Measurements from ENCODE around the gene RITA1. TPM values are rescaled to one million over a fixed set of nuclear protein-coding genes. Genes with fewer than 3 reads are reported as not detected.

Gene RITA1
- total RNA-seq, 1 experiment from 2014 or later = 71.6 TPM

DNA sequence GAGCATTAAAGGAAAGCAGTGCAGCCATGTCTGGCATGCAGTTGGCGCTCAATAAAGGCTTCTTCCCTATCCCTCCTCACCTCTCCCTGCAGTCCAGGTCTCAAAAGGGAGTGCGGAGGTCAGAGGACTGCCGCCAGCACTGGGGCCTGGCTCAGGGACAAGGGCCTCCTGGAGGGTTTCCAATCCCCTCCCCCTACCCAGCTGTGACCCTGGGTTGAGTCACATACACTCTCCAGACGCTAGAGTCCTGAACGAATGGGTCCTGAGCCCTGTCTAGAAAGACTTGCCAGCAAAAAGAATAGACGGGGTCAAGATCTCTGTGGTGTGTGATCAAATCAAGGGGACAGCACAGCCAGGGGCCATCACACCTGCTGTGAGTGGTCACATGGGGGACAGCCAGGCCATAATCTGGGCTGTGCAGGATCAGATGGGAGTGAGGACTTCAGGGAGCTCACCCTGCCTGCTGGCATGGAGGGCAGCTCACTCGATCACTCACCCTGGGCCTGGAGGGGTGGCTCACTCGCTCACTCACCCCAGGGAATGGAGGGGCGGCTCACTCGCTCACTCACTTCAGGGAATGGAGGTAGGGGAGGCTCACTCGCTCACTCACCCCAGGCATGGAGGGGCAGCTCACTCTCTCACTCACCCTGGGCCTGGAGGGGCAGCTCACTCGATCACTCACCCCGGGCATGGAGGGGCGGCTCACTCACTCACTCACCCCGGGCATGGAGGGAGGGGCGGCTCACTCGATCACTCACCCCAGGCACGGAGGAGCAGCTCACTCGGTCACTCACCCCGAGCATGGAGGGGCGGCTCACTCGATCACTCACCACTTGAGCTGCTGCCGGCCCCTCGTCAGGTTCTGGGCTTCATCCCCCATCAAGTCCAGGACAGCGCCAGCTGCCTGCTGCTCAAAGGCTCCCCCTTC is 23.2 kb upstream of the RITA1 start:
- H2AFZ ChIP-seq (ENCODE audit: low read length) = no peak overlapping the region
- peaks cover 9% of the 10 kb centered on the region for H3K4me1 ChIP-seq (ENCODE audit: insufficient read depth, low read length)
- H4K20me1 ChIP-seq (ENCODE audit: low read length) = peaks cover 15% of the 10 kb centered on the region; the same call in 1 of the 2 replicates
- POLR2A ChIA-PET (ENCODE audit: unreplicated experiment) = interaction anchor here (0.5 kb wide), 1 partner anchor 61 kb away, joined by 7 read pairs; no protein-coding TSS in a partner anchor
- no peak overlapping the region for H3K27ac ChIP-seq (ENCODE audit: low read length)
- H3K4me2 ChIP-seq (ENCODE audit: low read length) = no peak overlapping the region
- H3K9ac ChIP-seq (ENCODE audit: low read length) = no peak overlapping the region
- no peaks in the 10 kb centered on the region for H3K27me3 ChIP-seq (ENCODE audit: low read length)
- H3K79me2 ChIP-seq (ENCODE audit: low read length) = no peaks in the 10 kb centered on the region
- H3K4me3 ChIP-seq (ENCODE audit: low read length) = no peak overlapping the region
- H3K9me3 ChIP-seq (ENCODE audit: low read length) = no peaks in the 10 kb centered on the region
- H3K9me2 ChIP-seq (replicated peaks; ENCODE audit: low read length) = no peaks in the 10 kb centered on the region
- peak; percentile 49 for DNase-seq
- peaks cover 82% of the 10 kb centered on the region for H3K36me3 ChIP-seq (ENCODE audit: low read depth, low read length)
- TF ChIP-seq EZH2phosphoT487 (IDR thresholded peaks at IDR 0.05; ENCODE audit: borderline replicate concordance, low read length) = no peak
- TF ChIP-seq, protein P1, sequence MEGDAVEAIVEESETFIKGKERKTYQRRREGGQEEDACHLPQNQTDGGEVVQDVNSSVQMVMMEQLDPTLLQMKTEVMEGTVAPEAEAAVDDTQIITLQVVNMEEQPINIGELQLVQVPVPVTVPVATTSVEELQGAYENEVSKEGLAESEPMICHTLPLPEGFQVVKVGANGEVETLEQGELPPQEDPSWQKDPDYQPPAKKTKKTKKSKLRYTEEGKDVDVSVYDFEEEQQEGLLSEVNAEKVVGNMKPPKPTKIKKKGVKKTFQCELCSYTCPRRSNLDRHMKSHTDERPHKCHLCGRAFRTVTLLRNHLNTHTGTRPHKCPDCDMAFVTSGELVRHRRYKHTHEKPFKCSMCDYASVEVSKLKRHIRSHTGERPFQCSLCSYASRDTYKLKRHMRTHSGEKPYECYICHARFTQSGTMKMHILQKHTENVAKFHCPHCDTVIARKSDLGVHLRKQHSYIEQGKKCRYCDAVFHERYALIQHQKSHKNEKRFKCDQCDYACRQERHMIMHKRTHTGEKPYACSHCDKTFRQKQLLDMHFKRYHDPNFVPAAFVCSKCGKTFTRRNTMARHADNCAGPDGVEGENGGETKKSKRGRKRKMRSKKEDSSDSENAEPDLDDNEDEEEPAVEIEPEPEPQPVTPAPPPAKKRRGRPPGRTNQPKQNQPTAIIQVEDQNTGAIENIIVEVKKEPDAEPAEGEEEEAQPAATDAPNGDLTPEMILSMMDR (conservative IDR thresholded peaks at IDR 0.05; ENCODE audit: low read depth, low read length) = no peak
- TF ChIP-seq EZH2 (IDR thresholded peaks at IDR 0.05; ENCODE audit: low read length, unreplicated experiment) = no peak
- CTCF ChIA-PET = no interaction called here
- intact Hi-C loops (cut with micrococcal nuclease) = no loop called here
- no peaks in the 10 kb centered on the region for H3F3A ChIP-seq (ENCODE audit: low read length, unreplicated experiment)
- ATAC-seq = peak; percentile 52
- no TSS peak for BruUV-seq (replicated peaks)

DNA sequence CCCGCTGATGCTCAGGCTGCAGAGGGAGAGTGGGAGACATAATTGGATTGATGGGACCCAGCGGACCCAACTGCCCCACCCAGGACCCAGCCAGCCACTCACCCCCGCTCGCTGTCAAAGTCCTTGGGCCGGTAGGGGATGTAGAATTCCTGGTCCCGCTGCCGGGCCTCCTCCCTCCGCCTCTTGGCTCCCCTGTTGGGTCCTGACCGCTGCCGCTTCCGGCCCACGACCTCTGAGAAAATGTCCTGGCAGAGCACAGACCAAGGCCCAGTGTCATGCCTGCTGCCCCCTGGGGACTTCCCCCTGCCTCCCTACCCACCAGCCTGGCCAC is 22.5 kb upstream of the RITA1 start:
- no peak overlapping the region for H3K4me3 ChIP-seq (ENCODE audit: low read length)
- H3K9me2 ChIP-seq (replicated peaks; ENCODE audit: low read length) = no peaks in the 10 kb centered on the region
- no peak overlapping the region for H3K27ac ChIP-seq (ENCODE audit: low read length)
- no peak overlapping the region for H2AFZ ChIP-seq (ENCODE audit: low read length)
- CTCF ChIA-PET = no interaction called here
- H3K9me3 ChIP-seq (ENCODE audit: low read length) = no peaks in the 10 kb centered on the region
- TF ChIP-seq EZH2phosphoT487 (IDR thresholded peaks at IDR 0.05; ENCODE audit: borderline replicate concordance, low read length) = no peak
- TF ChIP-seq EZH2 (IDR thresholded peaks at IDR 0.05; ENCODE audit: low read length, unreplicated experiment) = no peak
- TF ChIP-seq, protein P1 (conservative IDR thresholded peaks at IDR 0.05; ENCODE audit: low read depth, low read length) = no peak
- no peak overlapping the region for H3K4me2 ChIP-seq (ENCODE audit: low read length)
- peaks cover 83% of the 10 kb centered on the region for H3K36me3 ChIP-seq (ENCODE audit: low read depth, low read length)
- peaks cover 15% of the 10 kb centered on the region; the same call in 1 of the 2 replicates for H4K20me1 ChIP-seq (ENCODE audit: low read length)
- no peaks in the 10 kb centered on the region for H3K27me3 ChIP-seq (ENCODE audit: low read length)
- no peaks in the 10 kb centered on the region for H3F3A ChIP-seq (ENCODE audit: low read length, unreplicated experiment)
- no peaks in the 10 kb centered on the region for H3K79me2 ChIP-seq (ENCODE audit: low read length)
- BruUV-seq (replicated peaks) = no TSS peak
- DNase-seq = no peak
- POLR2A ChIA-PET (ENCODE audit: unreplicated experiment) = interaction anchor here (0.5 kb wide), 1 partner anchor 61 kb away, joined by 7 read pairs; no protein-coding TSS in a partner anchor
- H3K9ac ChIP-seq (ENCODE audit: low read length) = no peak overlapping the region
- intact Hi-C loops (cut with micrococcal nuclease) = no loop called here
- no peak for ATAC-seq
- peaks cover 9% of the 10 kb centered on the region for H3K4me1 ChIP-seq (ENCODE audit: insufficient read depth, low read length)

DNA sequence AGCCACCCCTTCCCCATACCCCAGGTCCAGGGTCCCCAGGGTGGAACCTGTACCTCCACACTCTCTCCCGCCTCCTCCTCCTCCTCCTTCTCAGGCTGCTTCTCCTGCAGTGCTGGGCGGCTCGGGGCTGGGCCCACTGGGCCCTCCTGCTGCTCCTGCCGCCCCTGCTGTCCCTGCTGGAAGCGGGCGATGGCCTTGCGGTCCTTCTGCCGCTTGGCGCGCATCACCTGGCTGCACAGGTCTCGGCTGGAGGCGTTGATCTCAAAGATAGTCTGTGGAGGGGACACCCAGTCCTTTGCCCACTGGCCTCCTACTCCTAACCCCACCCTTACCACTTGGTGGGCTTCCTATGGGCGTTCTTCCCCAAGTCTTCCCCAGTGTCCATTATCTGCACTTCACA is 21.5 kb upstream of the RITA1 start:
- POLR2A ChIA-PET (ENCODE audit: unreplicated experiment) = no interaction called here
- H3K4me1 ChIP-seq (ENCODE audit: insufficient read depth, low read length) = peaks cover 9% of the 10 kb centered on the region
- H2AFZ ChIP-seq (ENCODE audit: low read length) = no peak overlapping the region
- H3K4me3 ChIP-seq (ENCODE audit: low read length) = no peak overlapping the region
- ATAC-seq (no peak), DNase-seq (no peak)
- no peaks in the 10 kb centered on the region for H3K79me2 ChIP-seq (ENCODE audit: low read length)
- H3K4me2 ChIP-seq (ENCODE audit: low read length) = no peak overlapping the region
- TF ChIP-seq, protein P1 (conservative IDR thresholded peaks at IDR 0.05; ENCODE audit: low read depth, low read length) = no peak
- TF ChIP-seq EZH2phosphoT487 (IDR thresholded peaks at IDR 0.05; ENCODE audit: borderline replicate concordance, low read length) (no peak), EZH2 (IDR thresholded peaks at IDR 0.05; ENCODE audit: low read length, unreplicated experiment) (no peak)
- CTCF ChIA-PET = no interaction called here
- H3K9ac ChIP-seq (ENCODE audit: low read length) = no peak overlapping the region
- intact Hi-C loops (cut with micrococcal nuclease) = no loop called here
- H3F3A ChIP-seq (ENCODE audit: low read length, unreplicated experiment) = no peaks in the 10 kb centered on the region
- no TSS peak for BruUV-seq (replicated peaks)
- no peaks in the 10 kb centered on the region for H3K27me3 ChIP-seq (ENCODE audit: low read length)
- no peaks in the 10 kb centered on the region for H3K9me3 ChIP-seq (ENCODE audit: low read length)
- H3K9me2 ChIP-seq (replicated peaks; ENCODE audit: low read length) = no peaks in the 10 kb centered on the region
- H4K20me1 ChIP-seq (ENCODE audit: low read length) = peaks cover 15% of the 10 kb centered on the region; the same call in 1 of the 2 replicates
- H3K36me3 ChIP-seq (ENCODE audit: low read depth, low read length) = peaks cover 81% of the 10 kb centered on the region
- no peak overlapping the region for H3K27ac ChIP-seq (ENCODE audit: low read length)

Measured in PC-3 (cell line).